ENCODE data around the gene IFNL3.
"Not testable (repeated sequence)": the region's sequence is repeated elsewhere in the genome, so short reads cannot be mapped to it uniquely, and the experiment has no call there.

GRCh38 chr19:39245166-39245565 lies 360 bp upstream of the IFNL3 start:
- not testable (repeated sequence) for TF ChIP-seq CTCF (conservative IDR thresholded peaks at IDR 0.05; ENCODE audit: low read depth, low read length); EZH2 (IDR thresholded peaks at IDR 0.05; ENCODE audit: borderline replicate concordance, low read depth, low read length, poor library complexity, severe bottlenecking)
